B cell (primary cell): ENCODE data around the gene IL22RA2. TPM values are rescaled to one million over a fixed set of nuclear protein-coding genes. Genes with fewer than 3 reads are reported as not detected.
A peak's percentile ranks its signal among the peaks of the same experiment; 100 is the strongest.

Source experiments
- ATAC-seq: fragments of 200-7000 bp; cut with Tn5 transposase; one replicate; pipeline ENCODE4 v1.10.0; 2021; ENCODE audit warnings: low read depth, mild to moderate bottlenecking, moderate number of reproducible peaks, moderate library complexity
- CTCF ChIA-PET: fragments of 350-600 bp; sonication (Branson Sonifier 250); formaldehyde crosslinking; loops from one replicate; lab custom pipeline; 2021; ENCODE audit warnings: antibody characterized with exemption, inconsistent platforms; lab: Charles Lee
- POLR2A ChIA-PET: fragments of 350-600 bp; sonication (Branson Sonifier 250); formaldehyde crosslinking; loops from one replicate; lab custom pipeline; 2021; ENCODE audit warnings: antibody characterized with exemption; lab: Charles Lee
- DNase-seq: peaks from one replicate; pipeline ENCODE4 v3.0.0; 2013
- H2AFZ ChIP-seq: 2 replicates; pipeline ENCODE4 v1.6.1; 2012; ENCODE audit warnings: mild to moderate bottlenecking, low read depth, low read length; ENCODE audit not compliant: insufficient read depth, poor library complexity, severe bottlenecking
- H3K27ac ChIP-seq, 2 donors: 1 replicate in 1 of 2; 2 replicates in 1 of 2; pipeline ENCODE4 v1.5.1; 2012 to 2013; ENCODE audit warnings: low read length in 2 of 2, mild to moderate bottlenecking in 2 of 2, moderate library complexity in 1 of 2
- H3K27me3 ChIP-seq, 4 experiments: fragments of 200-600 bp in 1 of 4; sonication (generic) in 1 of 4; replicated peaks in 1 of 4; 1 replicate in 2 of 4; 2 replicates in 2 of 4; pipeline versions ENCODE4 v1.6.1 to v1.7.0; 2013 to 2016; ENCODE audit warnings: low read length in 3 of 4, mild to moderate bottlenecking in 2 of 4, mixed read lengths in 1 of 4, moderate library complexity in 1 of 4; ENCODE audit not compliant: insufficient read depth in 4 of 4, control insufficient read depth in 3 of 4; ENCODE audit errors: control extremely low read depth in 1 of 4
- H3K36me3 ChIP-seq, 2 experiments: replicated peaks in 1 of 2; 1 replicate in 1 of 2; 2 replicates in 1 of 2; pipeline versions ENCODE4 v1.6.1 to v1.7.1; 2013; ENCODE audit warnings: low read length in 1 of 2; ENCODE audit not compliant: insufficient read depth in 2 of 2, control insufficient read depth in 1 of 2; ENCODE audit errors: control extremely low read depth in 1 of 2, extremely low read depth in 1 of 2
- H3K4me1 ChIP-seq, 2 donors: fragments of 200-600 bp in 1 of 2; sonication (generic) in 1 of 2; 1 replicate in 1 of 2; 2 replicates in 1 of 2; pipeline versions ENCODE4 v1.5.1 to v1.6.1; 2013 to 2017; ENCODE audit warnings: low read length in 2 of 2; ENCODE audit not compliant: control insufficient read depth in 2 of 2, insufficient read depth in 2 of 2
- H3K4me2 ChIP-seq: replicated peaks from 2 replicates; pipeline ENCODE3; 2012; ENCODE audit warnings: mild to moderate bottlenecking, low read depth, low read length; ENCODE audit not compliant: poor library complexity, severe bottlenecking
- H3K4me3 ChIP-seq, 5 experiments: fragments of 200-600 bp in 1 of 5; sonication (generic) in 1 of 5; 1 replicate in 3 of 5; 2 replicates in 2 of 5; pipeline versions ENCODE4 v1.5.1 to v1.7.0; 2011 to 2016; ENCODE audit warnings: low read length in 4 of 5, mild to moderate bottlenecking in 4 of 5, low read depth in 2 of 5, control low read depth in 1 of 5, moderate library complexity in 1 of 5; ENCODE audit not compliant: insufficient read depth in 1 of 5; ENCODE audit errors: control extremely low read depth in 1 of 5, extremely low read depth in 1 of 5
- H3K79me2 ChIP-seq: fragments of 200-600 bp; sonication (generic); one replicate; pipeline ENCODE4 v1.6.0; 2016; ENCODE audit warnings: low read length; ENCODE audit not compliant: control insufficient read depth, insufficient read depth
- H3K9ac ChIP-seq: fragments of 200-600 bp; sonication (generic); 2 replicates; pipeline ENCODE4 v1.6.1; 2017; ENCODE audit warnings: mild to moderate bottlenecking, low read length, moderate library complexity
- H3K9me3 ChIP-seq, 3 donors: one replicate each; pipeline versions ENCODE4 v1.6.1 to v1.7.1; 2013; ENCODE audit warnings: low read length in 2 of 3; ENCODE audit not compliant: control insufficient read depth in 2 of 3, insufficient read depth in 1 of 3; ENCODE audit errors: control extremely low read depth in 1 of 3
- H4K20me1 ChIP-seq: 2 replicates; pipeline ENCODE4 v1.6.0; 2012; ENCODE audit warnings: mild to moderate bottlenecking, low read length; ENCODE audit not compliant: insufficient read depth, control insufficient read depth, poor library complexity, severe bottlenecking
- H3K27ac Mint-ChIP-seq: one replicate; pipeline ENCODE4 v1.8.0; 2021; ENCODE audit warnings: mixed read lengths
- H3K27me3 Mint-ChIP-seq: one replicate; pipeline ENCODE4 v1.8.0; 2021; ENCODE audit warnings: mixed read lengths
- H3K4me1 Mint-ChIP-seq: one replicate; pipeline ENCODE4 v1.8.0; 2021; ENCODE audit warnings: mixed read lengths
- H3K4me3 Mint-ChIP-seq: one replicate; pipeline ENCODE4 v1.8.0; 2021; ENCODE audit warnings: mixed read lengths
- H3K9me3 Mint-ChIP-seq: one replicate; pipeline ENCODE4 v1.8.0; 2022; ENCODE audit warnings: mixed read lengths; ENCODE audit not compliant: insufficient read depth
- EZH2 ChIP-seq: IDR thresholded peaks from 2 replicates; pipeline ENCODE4 v1.6.1; 2012; ENCODE audit warnings: borderline replicate concordance, low read depth, mild to moderate bottlenecking, moderate library complexity, low read length; ENCODE audit not compliant: insufficient read depth, poor library complexity, severe bottlenecking
- WGBS: methylation state at CpG from one replicate; pipeline ENCODE4 v1.1.5; 2013; ENCODE audit warnings: missing lambda C conversion rate; ENCODE audit not compliant: insufficient coverage; 5-methylcytosine and 5-hydroxymethylcytosine counted together
- intact Hi-C: fragments of 100-400 bp; cut with micrococcal nuclease; formaldehyde crosslinking; loops from one replicate; pipeline ENCODE4 v1.10.0; 2022
- polyA plus RNA-seq: library from polyadenylated mRNA; depleted of rRNA; stranded (reverse); fragments of >200 nt; gene quantifications from 2 replicates; pipeline ENCODE4 v1.2.3, GENCODE V29; 2012
- total RNA-seq, 2 donors: library from RNA; stranded (reverse); fragments of 120-200 nt in 1 of 2; gene quantifications; 1 replicate in 1 of 2; 2 replicates in 1 of 2; pipeline versions ENCODE4 v1.2.3 to v1.2.4, GENCODE V29; 2013 to 2022
- TF ChIP-seq, protein P1 (sequence below): fragments of 200-600 bp; IDR thresholded peaks from one replicate; pipeline ENCODE4 v1.8.0; 2022; ENCODE audit warnings: antibody characterized with exemption, mild to moderate bottlenecking

The IL22RA2 gene
- total and polyA plus RNA-seq, 2 donors (not counting 1 experiment from before 2014, with no cell fraction given): not detected

- peaks cover 73% of the 10 kb centered on the region for H3K4me1 Mint-ChIP-seq
- POLR2A ChIA-PET: no interaction called here
These were observed 5.6 kb downstream of the IL22RA2 start for GRCh38 chr6:137167702-137168377.

More at GRCh38 chr6:137167702-137168377, 5.6 kb downstream of the IL22RA2 start:
- no peak overlapping the region for H3K9ac ChIP-seq
- no peak for ATAC-seq
- Mint-ChIP-seq H3K27me3 (no peaks in the 10 kb centered on the region), H3K27ac (peak overlapping the region; percentile 47), H3K9me3 (peaks cover 7% of the 10 kb centered on the region), H3K4me3 (peak overlapping the region; percentile 29)
- peaks cover 0 to 23% (median 8%) of the 10 kb centered on the region in 3 donors for H3K9me3 ChIP-seq
- H3K27me3 ChIP-seq: no peaks in the 10 kb centered on the region
- no peaks in the 10 kb centered on the region for H3K36me3 ChIP-seq
- no peak overlapping the region for H2AFZ ChIP-seq
- H3K79me2 ChIP-seq: no peaks in the 10 kb centered on the region
- H3K4me1 ChIP-seq: peaks cover 64 to 73% of the 10 kb centered on the region in 2 donors
- intact Hi-C loops: loop anchor here (2.0 to 10.0 kb wide), 6 partner anchors 15 to 203 kb away; partner anchors contain the start of gene IFNGR1
- no peak overlapping the region for H3K27ac ChIP-seq
- H4K20me1 ChIP-seq: no peaks in the 10 kb centered on the region
- WGBS: 67% methylated on average over 1 of the region's 4 CpGs
- H3K4me2 ChIP-seq: no peak overlapping the region
- no peak overlapping the region for H3K4me3 ChIP-seq
- no peak for DNase-seq
- CTCF ChIA-PET: interaction anchor here (0.8 to 10.3 kb wide), 4 partner anchors 61 to 100 kb away, joined by 3 to 265 read pairs (median 24); no protein-coding TSS in a partner anchor
- TF ChIP-seq, protein P1, sequence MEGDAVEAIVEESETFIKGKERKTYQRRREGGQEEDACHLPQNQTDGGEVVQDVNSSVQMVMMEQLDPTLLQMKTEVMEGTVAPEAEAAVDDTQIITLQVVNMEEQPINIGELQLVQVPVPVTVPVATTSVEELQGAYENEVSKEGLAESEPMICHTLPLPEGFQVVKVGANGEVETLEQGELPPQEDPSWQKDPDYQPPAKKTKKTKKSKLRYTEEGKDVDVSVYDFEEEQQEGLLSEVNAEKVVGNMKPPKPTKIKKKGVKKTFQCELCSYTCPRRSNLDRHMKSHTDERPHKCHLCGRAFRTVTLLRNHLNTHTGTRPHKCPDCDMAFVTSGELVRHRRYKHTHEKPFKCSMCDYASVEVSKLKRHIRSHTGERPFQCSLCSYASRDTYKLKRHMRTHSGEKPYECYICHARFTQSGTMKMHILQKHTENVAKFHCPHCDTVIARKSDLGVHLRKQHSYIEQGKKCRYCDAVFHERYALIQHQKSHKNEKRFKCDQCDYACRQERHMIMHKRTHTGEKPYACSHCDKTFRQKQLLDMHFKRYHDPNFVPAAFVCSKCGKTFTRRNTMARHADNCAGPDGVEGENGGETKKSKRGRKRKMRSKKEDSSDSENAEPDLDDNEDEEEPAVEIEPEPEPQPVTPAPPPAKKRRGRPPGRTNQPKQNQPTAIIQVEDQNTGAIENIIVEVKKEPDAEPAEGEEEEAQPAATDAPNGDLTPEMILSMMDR: no peak
- TF ChIP-seq EZH2: no peak
